NCI-H1417 treated with DMSO at 0.1 percent for 48 hours (cell line): ENCODE data around the gene FNDC10.
"Not testable (repeated sequence)": the region's sequence is repeated elsewhere in the genome, so short reads cannot be mapped to it uniquely, and the experiment has no call there.

Experiments used
- DNase-seq: peaks from one replicate; lab custom pipeline; 2025; lab: John Stamatoyannopoulos, UW

FNDC10 gene

DNA sequence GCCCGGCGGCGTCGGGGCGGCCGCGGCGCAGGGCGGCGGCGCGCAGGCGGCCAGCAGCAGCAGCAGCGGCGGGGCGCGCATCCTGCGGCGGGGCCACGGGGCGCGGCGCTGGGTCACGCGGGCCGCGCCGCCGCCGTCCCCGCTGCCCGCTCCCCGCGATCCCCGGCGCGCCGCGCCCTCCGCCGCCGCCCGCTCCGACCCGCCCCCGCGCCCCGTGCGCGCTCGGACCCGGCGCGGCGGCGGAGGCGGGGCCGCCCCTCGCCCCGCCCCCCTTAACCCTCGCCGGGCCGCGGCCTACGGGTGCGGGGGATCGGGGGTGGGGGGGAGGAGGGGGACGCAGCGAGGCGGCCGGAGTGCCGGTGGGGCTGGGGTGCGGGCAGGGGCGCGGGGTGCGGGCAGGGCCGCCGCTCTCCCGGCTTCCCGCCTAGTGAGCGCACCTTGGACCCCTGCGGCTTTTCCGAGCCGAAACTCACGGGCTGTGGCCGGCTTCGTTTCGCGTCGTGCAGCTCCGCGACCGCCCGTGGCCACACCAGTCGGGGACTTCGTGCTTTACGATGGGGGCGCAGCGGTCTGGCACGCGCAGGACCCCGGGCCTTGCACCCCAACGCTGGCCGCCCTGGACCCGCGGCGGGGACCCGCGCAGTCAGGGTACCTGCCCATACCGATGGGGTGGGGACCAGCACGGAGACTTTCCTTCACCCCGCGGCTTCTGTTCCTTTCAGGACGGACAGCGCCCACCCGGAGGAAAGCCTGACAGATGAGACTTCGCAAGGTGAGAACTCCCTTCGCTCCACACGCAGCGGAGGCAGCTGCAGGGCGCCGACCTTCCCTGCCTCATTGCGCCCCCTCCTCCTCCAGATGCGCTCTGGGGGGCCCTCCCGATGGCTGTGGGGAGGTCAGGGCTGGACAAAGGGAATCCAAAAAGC, at the start of gene FNDC10:
TSS of gene FNDC10 (minus strand) at position 201 of the 926 bp plus-strand sequence. CDS start at position 81, 120 bp downstream.
- DNase-seq, result no peak

DNA sequence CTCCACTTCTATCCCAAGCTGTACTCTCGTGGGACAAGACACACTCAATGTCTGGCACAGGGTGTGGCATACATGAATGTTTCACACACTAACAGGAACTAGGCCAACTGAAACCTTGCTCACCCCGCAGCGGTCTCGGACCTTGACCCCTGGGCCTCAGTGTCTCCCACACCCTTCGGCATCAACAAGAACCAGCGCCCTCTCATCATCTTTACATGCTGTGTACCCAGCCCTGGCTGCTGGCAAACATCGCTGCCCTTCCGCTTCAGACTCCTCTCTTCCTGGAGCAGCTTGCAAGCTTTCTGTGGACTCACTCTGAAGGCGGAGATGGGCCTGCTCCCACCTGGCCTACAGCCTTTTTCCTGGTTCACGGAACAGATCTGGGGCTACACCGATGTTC, 48.3 kb upstream of the FNDC10 start:
- not testable (repeated sequence) for DNase-seq

DNA sequence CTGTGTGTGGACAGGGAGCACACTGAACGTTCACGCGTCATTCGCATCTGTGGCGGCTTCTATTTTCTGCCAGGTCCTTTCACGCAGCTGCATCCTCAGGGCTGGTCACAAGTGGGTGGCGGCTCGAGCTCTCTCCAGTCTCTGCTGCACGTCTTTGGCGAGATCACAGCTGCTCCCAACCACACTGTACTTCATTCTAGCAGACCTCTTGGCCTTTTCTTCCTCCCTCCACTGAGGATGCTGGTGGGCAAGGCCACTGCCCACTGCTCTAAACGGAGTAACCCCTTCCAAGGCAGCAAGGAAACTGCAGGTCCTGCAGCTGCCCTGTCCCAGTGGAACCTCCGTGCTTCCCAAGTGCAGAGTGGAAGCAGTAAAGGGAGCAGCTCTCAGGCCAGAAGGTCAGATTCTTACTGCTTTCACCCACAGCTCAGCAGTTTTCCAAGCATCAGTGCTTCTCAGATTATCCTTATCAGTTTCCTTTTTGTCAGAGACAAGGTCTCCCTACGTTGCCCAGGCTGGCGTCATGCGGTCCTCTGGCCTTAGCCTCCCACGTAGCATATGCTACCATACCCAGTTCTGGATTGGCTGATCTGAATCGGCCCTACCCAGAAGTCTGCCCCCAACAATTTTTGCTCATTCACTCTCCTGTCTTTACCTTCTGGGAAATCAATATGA, 47.8 kb upstream of the FNDC10 start:
- DNase-seq, result not testable (repeated sequence)

DNA sequence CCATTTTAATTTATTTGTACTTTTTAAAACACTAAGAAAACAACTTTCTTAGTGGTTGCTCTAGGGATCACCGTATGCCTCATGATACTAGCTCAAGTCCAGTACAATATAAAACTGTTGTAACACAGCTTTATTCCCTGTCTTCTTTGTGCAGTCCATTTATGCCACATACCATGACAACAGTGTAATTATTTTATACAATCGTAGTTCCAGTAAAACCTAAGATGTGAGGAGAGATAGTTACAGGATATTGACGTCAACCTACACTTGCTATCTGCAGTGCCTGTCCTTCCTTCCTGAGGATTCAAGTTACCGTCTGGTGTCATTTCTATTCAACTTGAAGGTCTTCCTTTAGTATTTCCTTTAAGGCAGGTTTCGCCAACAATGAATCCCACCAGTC, 46.4 kb upstream of the FNDC10 start:
- DNase-seq, result not testable (repeated sequence)

- DNase-seq, result not testable (repeated sequence)
Observed at GRCh38 chr1:1640711-1641461, 41.0 kb upstream of the FNDC10 start.

GRCh38 chr1:1640081-1640480, 40.1 kb upstream of the FNDC10 start:
- not testable (repeated sequence) for DNase-seq

- not testable (repeated sequence) for DNase-seq
Observed at GRCh38 chr1:1639368-1639767, 39.4 kb upstream of the FNDC10 start.

GRCh38 chr1:1638528-1638927, 38.6 kb upstream of the FNDC10 start:
- not testable (repeated sequence) for DNase-seq

DNA sequence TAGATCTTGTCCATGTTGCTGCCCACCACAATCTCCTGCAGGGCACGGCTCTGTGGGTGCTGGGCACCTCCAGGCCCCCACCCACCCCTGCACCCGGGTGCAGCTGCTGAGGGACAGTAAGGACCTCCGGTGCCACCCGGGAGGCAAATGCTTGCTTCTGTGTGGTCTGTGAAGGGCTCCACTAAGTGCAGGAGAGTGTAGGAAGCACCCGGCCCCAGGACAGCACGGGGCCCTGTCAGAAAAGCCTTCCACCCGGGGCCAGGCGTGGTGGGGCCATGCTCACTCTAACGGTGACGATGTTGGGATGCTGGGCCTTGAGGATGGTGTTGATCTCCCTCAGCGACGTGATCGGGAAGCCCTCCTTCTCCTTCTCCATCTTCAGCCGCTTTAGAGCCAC, 37.5 kb upstream of the FNDC10 start:
- not testable (repeated sequence) for DNase-seq

- not testable (repeated sequence) for DNase-seq
Observed at GRCh38 chr1:1636621-1637478, 36.9 kb upstream of the FNDC10 start.

DNA sequence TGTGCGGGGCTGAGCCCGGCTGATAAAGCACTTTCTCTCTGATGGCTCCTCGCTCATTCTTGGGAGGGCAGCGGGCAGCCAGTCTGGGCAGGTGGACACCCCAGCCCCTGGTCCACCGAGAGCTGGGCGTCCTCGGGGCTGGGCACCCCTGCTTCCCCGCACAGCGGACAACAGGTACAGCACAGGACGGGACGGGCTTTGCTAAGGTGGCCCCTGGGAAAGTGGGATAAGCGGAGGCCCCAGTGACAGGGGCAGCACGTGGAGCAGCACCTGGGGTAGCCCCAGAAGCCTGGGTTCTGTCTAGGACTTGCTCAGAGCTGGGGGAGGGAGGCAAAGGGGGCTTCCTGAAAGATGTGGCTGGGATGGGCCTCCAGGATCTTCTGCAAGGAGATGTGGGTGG, 34.7 kb upstream of the FNDC10 start:
- DNase-seq, result not testable (repeated sequence)

GRCh38 chr1:1633409-1633808, 33.5 kb upstream of the FNDC10 start:
- not testable (repeated sequence) for DNase-seq

DNA sequence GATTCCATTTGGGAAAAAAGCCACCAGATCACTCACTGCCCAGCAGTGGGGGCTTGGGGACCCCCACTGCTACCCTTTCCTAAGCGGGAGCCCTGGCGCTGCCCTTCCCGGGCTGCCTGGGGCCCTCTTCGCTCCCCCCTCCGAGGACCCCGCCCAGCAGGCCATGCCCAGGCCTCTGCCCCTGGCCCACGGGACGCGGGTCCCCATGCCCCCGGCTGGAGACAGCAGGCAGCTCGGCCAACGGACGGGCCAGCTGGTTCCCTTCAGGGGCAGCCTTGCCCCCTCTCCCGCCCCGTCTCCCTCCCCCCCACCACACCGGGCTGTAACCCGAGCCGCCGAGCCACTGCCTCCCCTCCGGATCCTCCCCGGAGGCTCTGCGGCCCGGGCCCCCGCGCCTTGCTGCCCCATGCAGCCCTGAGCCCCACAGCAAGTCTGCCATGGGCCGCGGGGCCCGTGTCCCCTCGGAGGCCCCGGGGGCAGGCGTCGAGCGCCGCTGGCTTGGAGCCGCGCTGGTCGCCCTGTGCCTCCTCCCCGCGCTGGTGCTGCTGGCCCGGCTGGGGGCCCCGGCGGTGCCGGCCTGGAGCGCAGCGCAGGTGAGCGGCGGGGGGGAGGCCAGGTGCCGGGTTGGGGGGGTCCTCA, 32.0 kb upstream of the FNDC10 start, which contains the start of gene MMP23B:
TSS of gene MMP23B (plus strand) at position 392 of the 639 bp plus-strand sequence. CDS start at position 438, 46 bp downstream.
- no peak for DNase-seq

- DNase-seq, result no peak
Observed at GRCh38 chr1:1630965-1631781, 31.2 kb upstream of the FNDC10 start.

DNA sequence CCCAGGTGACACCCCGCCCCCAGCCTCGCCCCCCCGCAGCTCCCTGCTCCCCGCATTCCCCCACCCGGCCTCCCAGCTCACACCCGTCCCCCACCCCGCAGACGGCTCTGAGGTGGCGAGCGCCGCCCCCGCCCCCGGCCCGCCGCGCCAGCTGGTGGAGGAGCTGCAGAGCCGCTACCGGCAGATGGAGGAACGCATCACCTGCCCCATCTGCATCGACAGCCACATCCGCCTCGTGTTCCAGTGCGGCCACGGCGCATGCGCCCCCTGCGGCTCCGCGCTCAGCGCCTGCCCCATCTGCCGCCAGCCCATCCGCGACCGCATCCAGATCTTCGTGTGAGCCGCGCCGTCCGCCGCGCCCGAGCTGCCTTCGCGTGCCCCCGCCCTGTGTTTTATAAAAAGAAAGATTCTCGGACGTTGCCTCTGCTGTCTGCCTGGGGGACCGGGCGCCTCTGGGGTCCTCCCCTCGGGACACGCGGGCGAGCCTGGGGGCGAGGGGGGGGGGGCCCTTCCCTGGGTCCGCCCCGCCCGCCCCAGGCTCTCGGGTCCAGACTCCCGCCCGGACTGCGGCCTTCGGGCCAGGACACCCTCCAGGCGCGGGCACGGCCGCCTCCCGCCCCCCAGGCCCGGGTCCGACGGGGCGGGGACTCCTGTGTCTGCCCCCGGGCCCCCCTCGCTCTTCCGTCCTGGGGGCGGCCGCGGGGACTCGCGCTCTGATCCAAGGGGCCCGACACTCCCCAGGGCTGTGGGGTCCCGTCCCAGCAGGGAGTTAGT, 30.4 kb upstream of the FNDC10 start:
- DNase-seq, result no peak

DNA sequence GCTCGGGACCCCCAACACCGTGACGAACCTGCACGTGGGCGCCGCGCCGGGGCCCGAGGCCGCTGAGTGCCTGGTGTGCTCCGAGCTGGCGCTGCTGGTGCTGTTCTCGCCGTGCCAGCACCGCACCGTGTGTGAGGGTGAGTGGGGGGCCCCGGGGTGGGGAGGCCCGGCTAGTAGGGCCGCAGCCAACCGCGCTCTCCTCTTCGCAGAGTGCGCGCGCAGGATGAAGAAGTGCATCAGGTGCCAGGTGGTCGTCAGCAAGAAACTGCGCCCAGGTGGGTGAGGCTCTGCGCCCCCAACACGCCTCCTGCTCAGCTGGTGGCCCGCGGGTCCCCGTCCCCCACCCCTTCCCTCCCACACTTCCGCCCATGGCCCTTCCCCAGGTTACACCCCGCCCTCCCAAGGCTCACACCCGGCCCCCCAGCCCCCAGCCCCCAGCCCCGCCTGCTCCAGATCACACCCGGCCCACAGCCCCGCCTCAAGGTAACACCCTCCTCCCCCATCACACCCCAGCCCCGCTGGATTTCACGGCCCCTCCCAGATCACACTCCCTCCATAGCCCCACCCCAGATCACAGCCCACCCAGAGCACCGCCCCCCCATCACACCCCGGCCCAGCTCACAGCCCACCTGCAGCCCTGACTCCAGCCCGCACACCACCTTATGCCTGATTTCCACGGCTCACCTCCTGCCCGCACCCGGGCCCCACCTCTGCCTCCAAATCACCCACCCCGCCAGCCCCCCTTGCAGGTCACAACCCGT, 29.7 kb upstream of the FNDC10 start:
- no peak for DNase-seq

- no peak for DNase-seq
Observed at GRCh38 chr1:1628754-1629429, 29.0 kb upstream of the FNDC10 start.
